T-helper 2 cell (primary cell): ENCODE data around the gene CDRT4.
"Not testable (repeated sequence)": the region's sequence is repeated elsewhere in the genome, so short reads cannot be mapped to it uniquely, and the experiment has no call there.

Source experiments
- DNase-seq, 5 experiments: peaks; one replicate each; pipeline versions ENCODE4 v3.0.0 to v3.0.0-alpha.2; 2012 to 2022
- total RNA-seq, 2 donors: gene quantifications; one replicate each; lab custom pipeline; 2026; lab: John Stamatoyannopoulos, UW

CDRT4 gene
- 0.31 to 0.40 reads per million in 2 donors for total RNA-seq

GRCh38 chr17:15467592-15467991, at the start of gene CDRT4:
TSS of gene CDRT4 (minus strand) at chr17:15467621. CDS start at chr17:15440238, 27,383 bp downstream.
- no peak for DNase-seq

- DNase-seq: no peak
Measured at GRCh38 chr17:15516150-15516549, 48.7 kb upstream of the CDRT4 start.

GRCh38 chr17:15514469-15514868, 47.0 kb upstream of the CDRT4 start:
- DNase-seq: no peak

- DNase-seq: no peak
Measured at GRCh38 chr17:15513856-15514459, 46.5 kb upstream of the CDRT4 start.

- no peak for DNase-seq
Measured at GRCh38 chr17:15513058-15513791, 45.8 kb upstream of the CDRT4 start.

- DNase-seq: no peak
Measured at GRCh38 chr17:15512071-15512709, 44.8 kb upstream of the CDRT4 start.

- DNase-seq: peak in 1 of 5 experiments; percentile 12
Measured at GRCh38 chr17:15511142-15511541, 43.7 kb upstream of the CDRT4 start.

- no peak for DNase-seq
Measured at GRCh38 chr17:15510361-15510760, 42.9 kb upstream of the CDRT4 start.

GRCh38 chr17:15509095-15509494, 41.7 kb upstream of the CDRT4 start:
- DNase-seq: no peak

- DNase-seq: no peak
Measured at GRCh38 chr17:15508466-15508865, 41.0 kb upstream of the CDRT4 start.

- no peak for DNase-seq
Measured at GRCh38 chr17:15507896-15508295, 40.5 kb upstream of the CDRT4 start.

- DNase-seq: no peak
Measured at GRCh38 chr17:15507001-15507400, 39.6 kb upstream of the CDRT4 start.

- DNase-seq: not testable (repeated sequence)
Measured at GRCh38 chr17:15505708-15506107, 38.3 kb upstream of the CDRT4 start.

GRCh38 chr17:15503731-15504130, 36.3 kb upstream of the CDRT4 start:
- no peak for DNase-seq

- peak in 4 of 5 experiments; percentile 18 to 59 (median 44) for DNase-seq
Measured at GRCh38 chr17:15502369-15503112, 35.1 kb upstream of the CDRT4 start.

GRCh38 chr17:15501793-15502192, 34.4 kb upstream of the CDRT4 start:
- no peak for DNase-seq

- no peak for DNase-seq
Measured at GRCh38 chr17:15501282-15501681, 33.9 kb upstream of the CDRT4 start.

- peak in 1 of 5 experiments; percentile 17 for DNase-seq
Measured at GRCh38 chr17:15498107-15498506, 30.7 kb upstream of the CDRT4 start.

- DNase-seq: no peak
Measured at GRCh38 chr17:15496735-15497670, 29.6 kb upstream of the CDRT4 start.

GRCh38 chr17:15494821-15495220, 27.4 kb upstream of the CDRT4 start:
- DNase-seq: no peak

- DNase-seq: no peak
Measured at GRCh38 chr17:15493693-15494035, 26.2 kb upstream of the CDRT4 start.
